Stimulated activated CD8-positive, alpha-beta memory T cell treated with anti-CD3 and anti-CD28 coated beads, Interleukin-7, amount 100 ng/mL, for 4 hours (primary cell): ENCODE data around the gene CCDC70.
A peak's percentile ranks its signal among the peaks of the same experiment; 100 is the strongest.
"Not testable (repeated sequence)": the region's sequence is repeated elsewhere in the genome, so short reads cannot be mapped to it uniquely, and the experiment has no call there.

Experiments used
- DNase-seq, 2 donors: peaks; one replicate each; pipeline ENCODE4 v3.0.0-alpha.2; 2020; ENCODE audit warnings: low read depth in 2 of 2

The CCDC70 gene

DNA sequence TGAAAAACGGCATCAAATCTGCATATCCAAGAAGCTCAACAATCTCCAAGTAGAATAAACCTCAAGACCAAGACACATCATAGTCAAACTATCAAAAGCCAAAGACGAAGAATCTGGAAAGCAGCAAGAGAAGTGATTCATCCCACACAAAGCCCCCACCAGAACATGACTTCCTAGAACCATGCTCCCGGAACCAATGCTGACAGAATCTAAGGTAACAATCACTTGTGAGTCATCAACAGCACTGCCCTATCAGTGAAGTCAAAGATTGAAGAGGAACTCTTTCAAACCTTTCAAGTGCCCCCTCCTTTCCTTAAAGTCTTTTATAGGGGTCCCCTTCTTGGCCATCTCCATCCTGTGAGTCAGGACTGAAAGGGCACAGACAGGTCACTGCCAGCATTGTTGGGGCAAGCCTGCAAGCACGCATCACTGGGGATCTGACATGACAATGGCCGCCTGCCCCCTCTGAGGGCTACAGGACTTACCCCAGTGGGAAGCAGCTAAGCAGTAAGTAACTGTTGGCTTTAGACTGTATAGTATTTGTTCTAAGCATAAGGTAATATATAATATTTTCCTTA, at the start of gene CCDC70:
Gene CCDC70 (plus strand): TSS at position 247 of the 578 bp plus-strand sequence. CDS start 3,443 bp downstream, outside the sequence.
- peak; percentile 11 to 22 for DNase-seq

DNA sequence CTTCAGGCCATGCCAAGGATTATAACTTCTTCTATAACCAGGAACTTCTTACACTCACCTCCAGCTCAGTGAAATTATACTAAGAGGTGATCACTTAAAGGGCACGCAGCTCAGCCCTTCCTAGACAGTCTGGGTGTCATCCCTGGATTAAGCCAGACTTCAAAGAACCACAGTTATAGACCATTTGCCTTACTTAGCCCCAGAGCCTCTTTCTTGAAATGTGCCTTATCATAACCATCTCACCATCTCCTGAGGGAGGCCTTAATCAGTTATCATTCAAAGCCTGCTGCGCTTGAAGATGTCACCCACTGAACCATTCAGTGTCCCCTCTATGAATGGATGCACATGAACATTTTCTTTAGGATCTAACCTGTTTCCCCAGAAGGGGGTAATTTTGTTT, 47.7 kb upstream of the CCDC70 start:
- DNase-seq = no peak

DNA sequence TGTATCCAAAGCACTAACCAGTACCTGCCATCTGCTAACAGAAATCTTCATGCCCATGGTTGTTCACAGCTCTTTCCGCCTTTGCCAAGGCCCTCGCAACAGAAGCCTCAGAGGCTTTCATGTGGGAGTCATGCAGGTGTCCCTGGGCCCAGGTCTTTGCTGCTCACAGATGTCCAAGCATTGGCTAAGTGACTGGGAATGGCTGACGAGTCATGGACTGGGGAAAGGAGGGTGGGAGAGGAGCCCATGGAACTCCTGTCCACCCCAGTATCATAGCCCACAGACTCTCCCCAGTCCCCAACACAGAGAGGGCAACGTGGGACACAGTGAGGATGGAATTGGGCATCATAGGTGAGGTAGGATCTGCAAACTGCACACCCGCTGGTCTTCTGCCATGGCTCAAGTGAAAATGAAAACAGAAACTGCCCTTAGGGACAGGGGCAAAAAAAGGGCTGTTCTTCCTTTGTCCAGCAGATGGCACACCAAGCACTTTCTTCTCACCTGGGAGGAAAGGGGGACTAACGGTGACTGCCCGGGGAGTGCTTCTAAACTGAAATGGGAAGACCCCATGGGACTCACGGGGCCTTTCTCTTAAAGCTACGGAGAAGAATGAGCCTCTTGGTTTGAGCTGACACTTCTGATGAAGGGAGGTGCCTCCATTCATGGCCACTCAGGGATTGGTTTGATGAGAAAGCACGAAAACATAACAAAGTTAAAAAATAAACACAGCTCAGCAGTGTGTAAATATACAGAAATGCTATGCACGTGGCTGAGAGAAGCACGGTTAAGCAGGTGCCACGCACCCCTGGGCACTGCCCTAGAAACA, 46.7 kb upstream of the CCDC70 start:
- DNase-seq = peak; percentile 55 to 56

DNA sequence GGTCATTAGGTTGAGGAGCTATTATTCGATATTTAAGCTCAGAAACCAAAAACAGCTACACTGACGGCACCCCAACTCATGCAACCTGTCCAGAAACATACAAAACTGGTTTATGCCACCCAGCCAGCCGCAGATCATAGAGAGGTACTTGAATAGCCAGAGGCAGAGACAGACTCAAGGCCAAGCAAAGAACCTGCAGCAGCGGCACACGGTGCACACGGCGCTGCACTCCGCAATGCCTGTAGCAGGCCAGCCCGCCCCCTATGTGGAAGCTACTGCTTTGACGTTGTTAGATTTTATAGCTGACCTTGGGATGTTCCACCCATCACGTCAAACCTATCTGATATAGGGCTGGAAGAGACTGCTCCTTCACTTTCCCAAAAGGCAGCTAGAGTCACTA, 45.9 kb upstream of the CCDC70 start:
- DNase-seq = no peak

DNA sequence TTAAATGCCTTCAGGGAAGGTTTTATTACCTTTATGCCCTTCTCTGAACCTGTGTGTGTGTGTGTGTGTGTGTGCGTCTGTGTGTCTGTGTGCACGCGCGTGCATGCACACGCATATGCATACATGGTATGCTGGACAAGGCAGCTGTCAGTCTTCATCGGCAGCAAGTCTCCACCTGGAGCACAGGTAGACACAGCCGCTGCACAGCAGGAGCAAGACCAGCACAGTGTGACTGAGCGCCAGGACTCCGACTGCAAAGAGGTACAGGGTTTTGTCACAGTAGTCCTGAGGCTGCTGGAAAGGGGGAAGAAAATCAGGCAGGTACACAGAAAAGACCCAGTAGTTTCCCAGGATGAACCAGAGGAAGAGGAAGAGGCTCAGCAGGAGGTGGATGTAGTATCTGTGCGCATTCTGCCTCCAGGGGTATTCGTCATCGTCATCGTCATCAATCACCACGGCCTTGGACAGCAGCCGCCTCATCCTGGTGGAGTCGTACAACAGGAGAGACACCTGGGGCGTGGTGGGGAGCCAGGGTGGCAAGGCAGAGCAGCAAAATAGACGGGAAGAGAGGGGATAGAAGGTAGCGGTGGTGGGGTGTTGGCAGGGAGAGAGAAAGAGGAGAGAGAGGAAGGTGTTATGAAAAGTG, 45.0 kb upstream of the CCDC70 start:
- DNase-seq = no peak

DNA sequence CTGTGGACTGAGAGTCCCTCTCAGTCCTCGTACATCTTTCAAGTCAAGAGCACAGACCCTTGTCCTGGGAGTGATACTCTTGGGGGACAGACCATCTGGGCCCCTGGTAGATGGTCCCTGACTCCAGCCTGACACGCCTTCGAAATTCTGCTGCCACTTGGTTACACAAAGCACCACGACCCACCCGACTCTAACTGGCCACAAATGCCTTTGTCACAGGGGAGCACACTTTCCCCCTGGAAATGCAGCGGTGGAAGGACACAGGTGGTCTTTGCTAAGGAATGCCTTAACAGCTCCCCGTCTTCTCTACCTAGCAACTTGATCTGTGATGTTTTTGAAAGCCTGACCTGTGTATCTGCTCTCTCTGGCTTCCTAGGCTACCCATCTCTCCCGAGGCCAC, 44.1 kb upstream of the CCDC70 start:
- DNase-seq = no peak

DNA sequence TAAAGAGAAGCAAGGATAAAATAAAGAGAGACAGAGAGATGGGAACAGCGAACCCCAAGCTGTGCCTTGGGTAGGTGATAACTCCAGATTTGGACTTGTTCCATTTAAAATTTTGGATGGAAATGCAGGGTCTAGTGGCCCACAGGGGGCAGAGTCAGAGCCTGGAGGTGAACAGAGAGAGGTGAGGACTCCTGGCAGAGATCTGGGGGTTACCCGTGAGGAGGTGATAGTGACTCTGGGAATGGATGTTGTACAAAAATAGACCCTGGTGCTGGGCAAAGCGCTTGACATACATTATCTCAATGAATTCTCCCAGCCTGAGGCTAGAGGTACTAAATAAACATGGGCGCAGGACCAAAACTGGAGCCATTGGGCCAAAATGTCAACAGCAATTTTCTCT, 43.5 kb upstream of the CCDC70 start:
- no peak for DNase-seq

DNA sequence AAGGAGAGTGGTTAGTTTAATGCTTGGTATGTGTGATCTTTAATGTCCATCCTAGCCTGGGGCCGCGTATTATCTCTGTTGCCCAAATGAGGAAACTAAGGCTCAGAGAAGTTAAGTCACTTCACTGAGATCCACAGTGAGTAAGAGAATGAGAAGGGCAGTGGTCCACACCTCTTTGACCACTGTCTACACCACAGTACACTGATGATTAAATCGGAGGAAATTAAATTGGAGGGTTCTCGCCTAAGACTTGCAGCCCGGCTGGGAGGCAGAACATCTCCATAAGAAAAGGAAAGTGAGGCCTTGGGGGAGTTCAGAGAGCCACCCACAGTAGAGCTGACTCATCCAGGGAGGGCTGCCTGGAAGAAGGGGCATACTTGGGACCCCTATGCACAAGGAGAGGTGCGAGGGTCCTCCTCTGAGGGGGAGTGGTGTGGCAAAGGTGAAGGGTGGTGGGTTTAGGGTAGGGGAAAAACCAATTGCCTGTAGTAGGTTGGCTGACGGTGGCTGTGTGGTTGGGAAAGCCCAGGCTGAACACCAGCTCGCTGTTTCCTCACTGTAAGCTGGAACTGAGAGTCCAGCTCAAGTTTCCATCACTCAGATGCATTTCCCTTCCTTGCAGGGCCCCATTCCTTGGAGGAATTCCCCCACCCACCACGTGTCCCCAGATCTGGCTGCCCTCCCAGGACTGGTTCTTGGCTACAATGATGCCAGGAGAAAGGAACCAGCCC, 42.8 kb upstream of the CCDC70 start:
- peak; percentile 17 to 28 for DNase-seq

DNA sequence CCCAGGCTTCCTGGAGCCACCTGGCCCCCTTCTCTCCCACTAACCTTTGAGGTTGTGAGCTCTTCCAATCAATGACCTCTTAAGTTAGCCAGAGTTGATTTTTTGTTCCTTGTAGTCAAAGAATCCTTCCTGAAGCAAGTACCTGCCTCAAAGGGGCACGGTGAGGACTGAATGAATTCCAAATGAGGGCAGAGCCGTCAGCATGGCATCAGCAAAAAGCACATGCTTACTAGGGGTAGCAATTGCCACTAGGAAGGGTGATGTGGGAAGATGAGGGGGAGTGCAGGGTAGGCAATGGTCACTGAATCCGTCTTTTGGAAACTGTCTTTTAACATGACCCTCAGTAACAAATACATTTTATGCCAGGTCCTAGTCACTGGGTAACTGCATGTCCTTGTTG, 42.2 kb upstream of the CCDC70 start:
- no peak for DNase-seq

DNA sequence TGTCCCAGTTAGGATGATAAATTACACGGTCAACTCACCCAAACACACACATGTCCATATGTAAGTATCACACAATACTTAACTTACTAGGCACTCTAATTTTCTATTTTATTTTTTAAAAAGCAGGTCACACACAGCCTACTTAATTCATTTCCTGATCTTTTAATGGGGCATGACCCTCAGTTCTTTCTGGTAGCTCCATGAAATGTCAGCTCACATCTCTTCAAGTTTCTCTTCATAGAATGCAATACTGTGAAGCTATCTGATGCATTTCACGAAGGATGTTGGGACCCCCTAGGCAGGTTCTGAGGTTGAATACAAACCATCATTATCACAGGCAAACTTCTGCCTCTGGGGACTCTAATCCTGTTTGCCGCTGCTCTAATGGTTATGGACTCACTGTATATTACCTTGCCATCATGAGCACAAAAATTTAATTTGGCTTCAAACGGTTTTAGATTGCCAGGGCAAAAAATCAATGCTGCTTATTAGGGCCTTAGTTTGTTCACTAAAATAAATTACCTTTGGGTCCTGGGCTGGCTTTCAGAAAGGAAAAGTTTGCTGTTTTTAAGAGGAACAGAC, 41.7 kb upstream of the CCDC70 start:
- DNase-seq = no peak

DNA sequence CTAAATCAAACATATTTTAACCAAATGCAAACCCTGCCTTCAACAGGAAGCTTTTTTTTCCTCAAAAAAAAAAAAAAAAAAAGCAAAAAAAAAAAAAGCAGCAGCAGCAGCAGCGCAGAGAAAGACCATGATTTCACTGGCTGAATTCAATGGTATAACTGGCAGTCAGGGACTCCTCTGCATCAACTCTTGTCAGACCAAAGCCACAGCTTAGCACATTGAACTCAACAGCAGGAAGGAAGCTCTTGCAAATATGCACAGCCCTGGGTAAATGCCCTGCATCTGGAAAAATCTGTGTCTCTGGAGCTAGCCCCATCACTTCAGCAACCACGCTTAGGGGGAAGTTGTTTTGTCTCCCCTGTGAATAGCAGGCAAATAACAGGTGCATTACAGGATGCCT, 40.2 kb upstream of the CCDC70 start:
- no peak for DNase-seq

DNA sequence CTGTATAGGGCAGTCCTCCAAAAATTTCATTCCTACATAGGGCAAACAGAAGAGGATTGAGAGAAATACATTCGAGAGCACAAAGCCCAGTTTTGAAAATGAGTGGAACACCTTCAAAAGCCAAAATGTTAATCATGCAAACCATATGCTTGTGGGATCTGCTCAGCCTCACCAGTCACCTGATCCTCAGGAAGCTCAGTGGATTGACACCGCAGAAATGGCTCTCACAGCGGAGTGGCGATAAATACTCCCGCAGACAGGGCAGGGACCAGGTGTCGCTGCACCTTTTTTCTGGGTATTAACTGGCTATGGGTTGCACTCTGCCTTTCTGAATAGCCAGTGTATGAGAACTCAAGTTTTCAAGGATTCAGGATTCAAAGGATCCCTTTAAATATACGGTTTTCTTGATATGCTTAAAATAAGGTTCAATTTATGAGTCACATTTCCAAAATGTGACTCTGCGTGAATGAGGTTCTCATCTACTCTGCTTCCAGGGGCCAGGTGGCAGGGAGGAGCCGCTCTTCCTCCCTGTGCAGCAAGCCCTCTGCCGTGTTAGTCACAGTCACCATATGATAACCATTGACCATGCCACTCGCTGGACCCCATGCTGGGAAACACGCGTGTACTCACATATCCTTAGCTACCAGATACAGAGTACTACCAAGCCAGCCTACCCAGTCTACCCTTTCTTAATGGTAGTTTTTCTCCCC, 39.5 kb upstream of the CCDC70 start:
- no peak for DNase-seq

DNA sequence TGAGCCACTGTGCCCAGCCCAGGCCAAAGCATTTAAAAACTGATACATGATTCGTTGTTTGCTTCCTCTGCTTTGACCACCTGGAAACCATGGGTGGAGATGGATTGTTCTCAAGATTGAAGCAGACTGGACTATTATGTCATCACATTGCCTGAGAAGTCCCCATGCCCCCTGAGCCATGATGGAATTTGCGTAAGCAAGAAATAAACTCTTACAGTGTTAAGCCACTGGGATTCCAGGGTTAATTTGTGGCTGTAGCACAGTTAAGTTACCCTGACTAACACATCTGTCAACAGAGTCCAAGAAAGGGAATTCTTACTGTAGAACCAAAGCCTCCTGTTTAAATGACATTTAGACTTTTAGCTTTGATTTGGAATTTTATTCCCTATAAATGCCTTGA, 38.4 kb upstream of the CCDC70 start:
- no peak for DNase-seq

DNA sequence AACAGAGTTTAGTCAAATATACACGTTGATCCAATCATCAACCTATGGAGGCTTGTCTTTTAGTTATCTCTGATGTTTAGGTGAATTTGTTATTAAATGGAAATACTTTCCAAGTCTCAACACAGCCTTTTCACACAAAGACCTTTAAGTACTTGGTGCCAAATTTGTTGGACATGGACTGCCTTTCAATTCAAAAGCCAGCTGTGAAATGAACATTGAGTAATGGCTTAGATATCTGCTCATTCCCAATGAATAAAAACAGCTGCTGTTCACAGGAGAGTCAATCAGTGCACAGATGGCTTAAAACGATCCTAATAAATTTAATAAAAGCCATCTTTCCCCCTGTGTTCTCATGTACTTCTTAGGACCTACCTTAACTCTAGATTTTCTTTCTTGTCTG, 37.9 kb upstream of the CCDC70 start:
- no peak for DNase-seq

DNA sequence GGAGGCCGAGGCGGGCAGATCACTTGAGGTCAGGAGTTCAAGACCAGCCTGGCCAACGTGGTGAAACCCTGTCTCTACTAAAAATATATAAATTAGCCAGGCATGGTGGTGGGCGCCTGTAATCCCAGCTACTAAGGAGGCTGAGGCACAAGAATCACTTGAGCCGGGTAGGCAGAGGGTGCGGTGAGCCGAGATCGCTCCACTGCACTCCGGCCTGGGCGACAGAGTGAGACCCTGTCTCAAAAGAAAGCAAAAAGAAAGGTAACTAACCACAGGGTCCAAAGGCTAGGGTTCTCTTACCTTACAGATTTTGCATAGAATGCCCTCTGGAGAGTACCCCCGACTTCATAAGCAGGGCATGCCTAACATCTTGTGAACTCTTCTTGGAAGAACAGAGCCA, 37.1 kb upstream of the CCDC70 start:
- not testable (repeated sequence) for DNase-seq

DNA sequence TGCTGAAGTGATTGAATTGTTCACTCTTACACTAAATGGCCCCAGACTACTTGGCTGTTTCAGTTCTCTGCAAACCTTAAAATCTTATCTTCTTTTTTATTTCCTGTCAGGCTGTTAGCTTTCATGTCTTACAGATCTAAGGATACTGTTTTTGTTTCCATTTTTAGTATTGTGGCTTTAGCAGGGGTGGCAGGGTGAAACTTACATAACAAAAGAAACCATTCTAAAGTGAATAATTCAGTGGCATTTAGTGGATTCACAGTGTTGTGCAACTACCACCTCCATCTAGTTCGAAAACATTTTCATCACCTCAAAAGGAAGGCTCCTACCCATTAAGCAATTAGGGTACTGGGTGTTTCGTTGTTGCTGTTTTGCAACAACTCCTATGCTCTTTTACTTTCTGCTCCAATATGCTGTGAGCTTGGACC, 36.6 kb upstream of the CCDC70 start:
- DNase-seq = no peak

DNA sequence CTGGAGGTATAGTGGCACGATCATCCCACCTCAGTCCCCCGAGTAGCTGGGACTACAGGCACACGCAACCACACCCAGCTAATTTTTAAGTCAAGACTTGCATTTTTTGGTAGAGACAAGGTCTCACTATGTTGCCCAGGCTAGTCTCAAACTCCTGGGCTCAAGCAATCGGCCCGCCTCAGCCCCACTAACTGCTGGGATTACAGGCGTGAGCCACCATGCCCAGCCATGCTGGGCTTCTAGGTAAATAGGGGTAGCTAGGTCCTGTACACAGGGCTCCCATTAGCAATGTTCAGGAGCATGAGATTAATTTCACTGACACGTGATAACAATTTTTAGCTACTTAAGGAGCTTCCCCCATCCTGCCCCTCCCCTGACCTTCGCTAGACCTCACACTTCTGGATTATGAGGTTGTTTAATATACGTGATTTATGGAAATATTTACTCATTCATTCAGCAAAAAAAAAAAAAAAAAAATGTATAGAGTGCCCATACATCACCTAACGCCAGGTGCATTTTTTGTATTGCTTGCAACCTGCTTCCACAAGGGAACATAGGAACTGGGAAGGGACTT, 36.0 kb upstream of the CCDC70 start:
- no peak for DNase-seq

DNA sequence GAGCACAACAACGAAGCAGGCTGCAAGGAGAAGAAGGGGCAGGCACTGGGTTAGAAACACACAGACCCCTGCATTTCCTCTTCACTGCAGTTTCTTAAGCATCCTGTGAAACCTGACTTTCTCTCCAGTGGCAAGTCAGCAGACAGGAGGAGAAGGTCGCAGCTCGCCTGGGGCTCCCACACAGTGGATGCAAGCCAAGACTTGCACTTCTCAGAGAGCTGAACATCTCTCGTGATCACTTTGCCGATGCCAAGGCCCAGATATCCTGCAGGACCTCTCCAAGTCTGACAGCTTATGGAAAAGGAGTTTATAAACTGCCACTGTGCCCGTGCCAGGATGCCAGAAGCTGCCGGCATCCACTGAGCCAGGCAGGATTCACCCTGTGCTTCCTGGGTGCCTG, 35.2 kb upstream of the CCDC70 start:
- no peak for DNase-seq

DNA sequence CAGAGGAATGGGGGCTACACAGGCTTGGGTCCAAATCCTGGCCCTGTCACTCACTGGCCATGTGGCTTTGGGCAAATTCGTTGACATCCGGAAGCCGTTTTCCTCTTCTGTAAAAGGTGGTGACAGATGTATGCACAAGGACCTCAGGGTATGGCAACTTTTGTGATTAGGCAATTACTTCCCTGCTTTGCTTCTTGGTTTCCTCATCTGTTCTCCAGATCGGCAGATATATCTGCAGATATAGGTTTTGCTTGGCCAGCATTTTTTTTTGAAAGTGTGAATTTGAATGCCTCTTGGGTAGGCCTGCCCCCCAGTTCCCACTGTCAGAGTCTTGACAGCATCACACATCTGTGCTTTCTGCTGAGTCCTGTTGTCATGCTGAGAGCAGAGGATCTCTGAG, 34.5 kb upstream of the CCDC70 start:
- DNase-seq = no peak

DNA sequence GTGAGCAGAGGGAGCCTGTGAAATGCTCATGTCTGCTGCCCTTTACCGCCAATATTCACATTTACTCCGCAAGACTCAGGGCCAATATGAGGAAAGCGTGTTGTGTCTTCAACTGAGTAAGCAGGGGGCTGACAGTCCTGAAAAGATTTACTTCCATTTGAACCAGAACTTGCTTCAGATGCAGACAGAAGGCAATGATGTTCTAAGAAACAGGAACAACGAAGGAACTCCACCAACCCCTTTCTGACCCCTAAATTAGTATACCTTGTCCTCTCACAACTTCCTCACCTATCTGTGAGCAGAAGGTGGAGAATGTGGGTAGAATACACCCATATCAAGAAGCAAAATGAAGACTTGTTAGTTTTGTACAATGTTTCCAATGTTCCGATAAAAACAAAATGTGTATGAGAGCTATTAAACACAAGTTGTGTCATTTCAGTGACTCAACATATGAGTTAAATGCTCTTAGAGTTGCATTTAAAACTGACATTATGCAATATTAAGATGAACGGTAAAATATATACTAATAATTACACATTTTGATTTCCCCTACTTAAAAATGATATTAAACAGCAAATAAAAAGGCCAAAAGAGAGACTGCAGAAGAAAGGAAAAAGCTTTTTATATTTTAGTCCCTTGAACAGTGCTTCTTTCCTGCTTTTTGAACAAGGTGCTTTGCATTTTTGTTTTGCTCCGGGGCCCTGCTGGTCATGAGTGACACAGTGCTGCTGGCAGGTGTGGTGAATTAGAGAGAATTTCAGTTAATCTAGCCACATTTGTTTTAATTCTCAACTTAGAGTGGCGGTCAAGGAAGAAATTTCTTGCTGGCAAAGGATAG, 32.8 kb upstream of the CCDC70 start:
- no peak for DNase-seq
